HepG2 (cell line): ENCODE measurements around the gene ANLN. TPM values are rescaled to one million over a fixed set of nuclear protein-coding genes. Genes with fewer than 3 reads are reported as not detected.

Source experiments
- CBFB ChIP-seq: sonication (generic); formaldehyde crosslinking; IDR thresholded peaks from 2 replicates; pipeline ENCODE4 v1.4.0; 2020; ENCODE audit warnings: missing genetic modification reagents
- EHMT2 ChIP-seq: fragments of 200-600 bp; sonication (generic); IDR thresholded peaks from 2 replicates; pipeline ENCODE4 v1.7.0; 2017; ENCODE audit warnings: antibody characterized with exemption, low read depth, low read length, borderline replicate concordance
- STAT5B ChIP-seq: sonication (generic); formaldehyde crosslinking; IDR thresholded peaks from 2 replicates; pipeline ENCODE4 v1.4.0; 2020; ENCODE audit warnings: missing genetic modification reagents
- ZNF510 ChIP-seq: sonication (generic); formaldehyde crosslinking; IDR thresholded peaks from 2 replicates; pipeline ENCODE4 v1.4.0; 2020; ENCODE audit warnings: low read depth, mild to moderate bottlenecking, missing genetic modification reagents
- ZNF558 ChIP-seq: sonication (generic); formaldehyde crosslinking; IDR thresholded peaks from 2 replicates; pipeline ENCODE4 v1.9.0; 2022; ENCODE audit warnings: mild to moderate bottlenecking, missing genetic modification reagents, borderline replicate concordance
- ZNF644 ChIP-seq: IDR thresholded peaks from 2 replicates; pipeline ENCODE4 v1.6.1; 2016; ENCODE audit warnings: low read depth
- ZNF720 ChIP-seq: sonication (generic); formaldehyde crosslinking; IDR thresholded peaks from 2 replicates; pipeline ENCODE4 v1.4.0; 2020; ENCODE audit warnings: missing genetic modification reagents
- polyA plus RNA-seq, 8 experiments: library from polyadenylated mRNA; depleted of rRNA in 3 of 8; stranded (reverse) in 7 of 8; unstranded in 1 of 8; fragments of >200 nt; fragmentation: Illumina TruSeq in 4 of 8; extraction: Trizol in 4 of 8; gene quantifications; 2 replicates each; pipeline versions ENCODE4 v1.2.1 to v1.2.3, GENCODE V29; 2011 to 2016; ENCODE audit warnings: low read depth in 4 of 8, missing spikeins in 1 of 8, mixed read lengths in 1 of 8; ENCODE audit not compliant: insufficient read depth in 1 of 8
- total RNA-seq, 5 experiments: library from RNA; depleted of rRNA; stranded (reverse); fragments of >200 nt; fragmentation: Illumina TruSeq; extraction: Trizol; gene quantifications; 2 replicates each; pipeline ENCODE4 v1.2.3, GENCODE V29; 2016; ENCODE audit warnings: low read depth in 1 of 5
- TF ChIP-seq, protein P1 (sequence below): sonication (generic); formaldehyde crosslinking; IDR thresholded peaks from 2 replicates; pipeline ENCODE4 v1.5.1; 2020; ENCODE audit warnings: mild to moderate bottlenecking, missing genetic modification reagents, moderate library complexity
- TF ChIP-seq, protein P2 (sequence below): sonication (generic); formaldehyde crosslinking; IDR thresholded peaks from one replicate; pipeline ENCODE4 v1.5.1; 2020; ENCODE audit warnings: mild to moderate bottlenecking, missing genetic modification reagents; ENCODE audit errors: not compliant biosample characterization
- TF ChIP-seq, protein P3 (sequence below): IDR thresholded peaks from 2 replicates; pipeline ENCODE4 v1.6.1; 2012; ENCODE audit warnings: inconsistent platforms
- TF ChIP-seq, protein P4 (sequence below), 2 experiments: sonication (generic) in 1 of 2; formaldehyde crosslinking in 1 of 2; IDR thresholded peaks; 2 replicates each; pipeline versions ENCODE4 v1.4.0 to v1.6.1; 2018 to 2020; ENCODE audit warnings: missing genetic modification reagents in 2 of 2, borderline replicate concordance in 1 of 2, low read depth in 1 of 2, mild to moderate bottlenecking in 1 of 2, missing biosample characterization in 1 of 2
- TF ChIP-seq, protein P5 (sequence below): sonication (generic); formaldehyde crosslinking; IDR thresholded peaks from 2 replicates; pipeline ENCODE4 v1.5.0; 2020; ENCODE audit warnings: missing genetic modification reagents, mild to moderate bottlenecking, borderline replicate concordance

Gene ANLN
- total and polyA plus RNA-seq, 2 of the 13 experiments (the other 11 are each of a cell fraction or from before 2014, with no cell fraction given): 20.0 to 72.0 TPM

DNA sequence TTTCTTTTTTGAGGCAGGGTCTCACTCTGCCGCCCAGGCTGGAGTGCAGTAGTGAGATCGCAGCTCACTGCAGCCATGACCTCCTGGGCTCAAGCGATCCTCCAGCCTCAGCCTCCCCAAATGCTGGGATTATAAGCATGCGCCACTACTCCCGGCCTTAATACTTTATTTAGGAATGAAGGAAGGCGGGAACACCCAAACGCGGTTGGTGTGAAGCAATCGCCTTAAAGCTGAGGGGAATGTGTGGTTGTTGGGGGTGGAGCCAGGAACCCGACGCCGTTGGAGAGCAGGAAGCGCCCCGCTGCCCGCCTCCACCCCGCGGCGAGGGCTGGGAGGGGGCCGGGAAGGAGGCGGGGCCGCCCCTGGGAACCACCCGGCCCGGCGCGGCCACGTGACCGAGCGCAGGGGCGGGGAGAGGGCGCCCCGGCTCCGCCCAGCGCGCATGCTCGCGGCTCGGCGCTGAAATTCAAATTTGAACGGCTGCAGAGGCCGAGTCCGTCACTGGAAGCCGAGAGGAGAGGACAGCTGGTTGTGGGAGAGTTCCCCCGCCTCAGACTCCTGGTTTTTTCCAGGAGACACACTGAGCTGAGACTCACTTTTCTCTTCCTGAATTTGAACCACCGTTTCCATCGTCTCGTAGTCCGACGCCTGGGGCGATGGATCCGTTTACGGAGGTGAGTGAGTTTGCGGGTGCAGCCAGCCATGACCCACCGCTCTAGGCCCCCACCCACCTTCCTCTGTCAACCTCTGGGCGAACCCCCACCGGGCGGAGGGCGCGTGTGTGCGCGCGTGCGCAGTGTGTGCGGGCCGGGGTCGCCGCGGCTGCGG lies at the start of gene ANLN (continued):
- TF ChIP-seq, protein P1, sequence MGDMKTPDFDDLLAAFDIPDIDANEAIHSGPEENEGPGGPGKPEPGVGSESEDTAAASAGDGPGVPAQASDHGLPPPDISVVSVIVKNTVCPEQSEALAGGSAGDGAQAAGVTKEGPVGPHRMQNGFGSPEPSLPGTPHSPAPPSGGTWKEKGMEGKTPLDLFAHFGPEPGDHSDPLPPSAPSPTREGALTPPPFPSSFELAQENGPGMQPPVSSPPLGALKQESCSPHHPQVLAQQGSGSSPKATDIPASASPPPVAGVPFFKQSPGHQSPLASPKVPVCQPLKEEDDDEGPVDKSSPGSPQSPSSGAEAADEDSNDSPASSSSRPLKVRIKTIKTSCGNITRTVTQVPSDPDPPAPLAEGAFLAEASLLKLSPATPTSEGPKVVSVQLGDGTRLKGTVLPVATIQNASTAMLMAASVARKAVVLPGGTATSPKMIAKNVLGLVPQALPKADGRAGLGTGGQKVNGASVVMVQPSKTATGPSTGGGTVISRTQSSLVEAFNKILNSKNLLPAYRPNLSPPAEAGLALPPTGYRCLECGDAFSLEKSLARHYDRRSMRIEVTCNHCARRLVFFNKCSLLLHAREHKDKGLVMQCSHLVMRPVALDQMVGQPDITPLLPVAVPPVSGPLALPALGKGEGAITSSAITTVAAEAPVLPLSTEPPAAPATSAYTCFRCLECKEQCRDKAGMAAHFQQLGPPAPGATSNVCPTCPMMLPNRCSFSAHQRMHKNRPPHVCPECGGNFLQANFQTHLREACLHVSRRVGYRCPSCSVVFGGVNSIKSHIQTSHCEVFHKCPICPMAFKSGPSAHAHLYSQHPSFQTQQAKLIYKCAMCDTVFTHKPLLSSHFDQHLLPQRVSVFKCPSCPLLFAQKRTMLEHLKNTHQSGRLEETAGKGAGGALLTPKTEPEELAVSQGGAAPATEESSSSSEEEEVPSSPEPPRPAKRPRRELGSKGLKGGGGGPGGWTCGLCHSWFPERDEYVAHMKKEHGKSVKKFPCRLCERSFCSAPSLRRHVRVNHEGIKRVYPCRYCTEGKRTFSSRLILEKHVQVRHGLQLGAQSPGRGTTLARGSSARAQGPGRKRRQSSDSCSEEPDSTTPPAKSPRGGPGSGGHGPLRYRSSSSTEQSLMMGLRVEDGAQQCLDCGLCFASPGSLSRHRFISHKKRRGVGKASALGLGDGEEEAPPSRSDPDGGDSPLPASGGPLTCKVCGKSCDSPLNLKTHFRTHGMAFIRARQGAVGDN (CRISPR knock-in tag): peak; percentile 76
- TF ChIP-seq, protein P2, sequence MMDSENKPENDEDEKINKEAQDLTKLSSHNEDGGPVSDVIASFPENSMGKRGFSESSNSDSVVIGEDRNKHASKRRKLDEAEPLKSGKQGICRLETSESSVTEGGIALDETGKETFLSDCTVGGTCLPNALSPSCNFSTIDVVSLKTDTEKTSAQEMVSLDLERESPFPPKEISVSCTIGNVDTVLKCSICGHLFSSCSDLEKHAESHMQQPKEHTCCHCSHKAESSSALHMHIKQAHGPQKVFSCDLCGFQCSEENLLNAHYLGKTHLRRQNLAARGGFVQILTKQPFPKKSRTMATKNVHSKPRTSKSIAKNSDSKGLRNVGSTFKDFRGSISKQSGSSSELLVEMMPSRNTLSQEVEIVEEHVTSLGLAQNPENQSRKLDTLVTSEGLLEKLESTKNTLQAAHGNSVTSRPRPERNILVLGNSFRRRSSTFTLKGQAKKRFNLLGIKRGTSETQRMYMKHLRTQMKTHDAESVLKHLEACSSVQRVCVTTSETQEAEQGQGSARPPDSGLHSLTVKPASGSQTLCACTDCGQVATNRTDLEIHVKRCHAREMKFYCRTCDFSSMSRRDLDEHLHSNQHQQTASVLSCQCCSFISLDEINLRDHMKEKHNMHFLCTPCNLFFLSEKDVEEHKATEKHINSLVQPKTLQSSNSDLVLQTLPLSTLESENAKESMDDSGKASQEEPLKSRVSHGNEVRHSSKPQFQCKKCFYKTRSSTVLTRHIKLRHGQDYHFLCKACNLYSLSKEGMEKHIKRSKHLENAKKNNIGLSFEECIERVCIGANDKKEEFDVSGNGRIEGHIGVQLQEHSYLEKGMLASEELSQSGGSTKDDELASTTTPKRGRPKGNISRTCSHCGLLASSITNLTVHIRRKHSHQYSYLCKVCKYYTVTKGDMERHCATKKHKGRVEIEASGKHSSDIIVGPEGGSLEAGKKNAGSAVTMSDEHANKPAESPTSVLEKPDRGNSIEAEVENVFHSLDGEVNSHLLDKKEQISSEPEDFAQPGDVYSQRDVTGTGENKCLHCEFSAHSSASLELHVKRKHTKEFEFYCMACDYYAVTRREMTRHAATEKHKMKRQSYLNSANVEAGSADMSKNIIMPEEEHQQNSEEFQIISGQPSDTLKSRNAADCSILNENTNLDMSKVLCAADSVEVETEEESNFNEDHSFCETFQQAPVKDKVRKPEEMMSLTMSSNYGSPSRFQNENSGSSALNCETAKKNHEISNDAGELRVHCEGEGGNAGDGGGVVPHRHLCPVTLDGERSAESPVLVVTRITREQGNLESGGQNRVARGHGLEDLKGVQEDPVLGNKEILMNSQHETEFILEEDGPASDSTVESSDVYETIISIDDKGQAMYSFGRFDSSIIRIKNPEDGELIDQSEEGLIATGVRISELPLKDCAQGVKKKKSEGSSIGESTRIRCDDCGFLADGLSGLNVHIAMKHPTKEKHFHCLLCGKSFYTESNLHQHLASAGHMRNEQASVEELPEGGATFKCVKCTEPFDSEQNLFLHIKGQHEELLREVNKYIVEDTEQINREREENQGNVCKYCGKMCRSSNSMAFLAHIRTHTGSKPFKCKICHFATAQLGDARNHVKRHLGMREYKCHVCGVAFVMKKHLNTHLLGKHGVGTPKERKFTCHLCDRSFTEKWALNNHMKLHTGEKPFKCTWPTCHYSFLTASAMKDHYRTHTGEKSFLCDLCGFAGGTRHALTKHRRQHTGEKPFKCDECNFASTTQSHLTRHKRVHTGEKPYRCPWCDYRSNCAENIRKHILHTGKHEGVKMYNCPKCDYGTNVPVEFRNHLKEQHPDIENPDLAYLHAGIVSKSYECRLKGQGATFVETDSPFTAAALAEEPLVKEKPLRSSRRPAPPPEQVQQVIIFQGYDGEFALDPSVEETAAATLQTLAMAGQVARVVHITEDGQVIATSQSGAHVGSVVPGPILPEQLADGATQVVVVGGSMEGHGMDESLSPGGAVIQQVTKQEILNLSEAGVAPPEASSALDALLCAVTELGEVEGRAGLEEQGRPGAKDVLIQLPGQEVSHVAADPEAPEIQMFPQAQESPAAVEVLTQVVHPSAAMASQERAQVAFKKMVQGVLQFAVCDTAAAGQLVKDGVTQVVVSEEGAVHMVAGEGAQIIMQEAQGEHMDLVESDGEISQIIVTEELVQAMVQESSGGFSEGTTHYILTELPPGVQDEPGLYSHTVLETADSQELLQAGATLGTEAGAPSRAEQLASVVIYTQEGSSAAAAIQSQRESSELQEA: no peak
- no peak for TF ChIP-seq ZNF558 (CRISPR knock-in tag)
- TF ChIP-seq, protein P3, sequence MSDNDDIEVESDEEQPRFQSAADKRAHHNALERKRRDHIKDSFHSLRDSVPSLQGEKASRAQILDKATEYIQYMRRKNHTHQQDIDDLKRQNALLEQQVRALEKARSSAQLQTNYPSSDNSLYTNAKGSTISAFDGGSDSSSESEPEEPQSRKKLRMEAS: peak; percentile 47
- no peak for TF ChIP-seq ZNF720 (CRISPR knock-in tag)
- TF ChIP-seq, protein P4, sequence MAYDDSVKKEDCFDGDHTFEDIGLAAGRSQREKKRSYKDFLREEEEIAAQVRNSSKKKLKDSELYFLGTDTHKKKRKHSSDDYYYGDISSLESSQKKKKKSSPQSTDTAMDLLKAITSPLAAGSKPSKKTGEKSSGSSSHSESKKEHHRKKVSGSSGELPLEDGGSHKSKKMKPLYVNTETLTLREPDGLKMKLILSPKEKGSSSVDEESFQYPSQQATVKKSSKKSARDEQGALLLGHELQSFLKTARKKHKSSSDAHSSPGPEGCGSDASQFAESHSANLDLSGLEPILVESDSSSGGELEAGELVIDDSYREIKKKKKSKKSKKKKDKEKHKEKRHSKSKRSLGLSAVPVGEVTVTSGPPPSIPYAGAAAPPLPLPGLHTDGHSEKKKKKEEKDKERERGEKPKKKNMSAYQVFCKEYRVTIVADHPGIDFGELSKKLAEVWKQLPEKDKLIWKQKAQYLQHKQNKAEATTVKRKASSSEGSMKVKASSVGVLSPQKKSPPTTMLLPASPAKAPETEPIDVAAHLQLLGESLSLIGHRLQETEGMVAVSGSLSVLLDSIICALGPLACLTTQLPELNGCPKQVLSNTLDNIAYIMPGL (CRISPR knock-in tag; IDR thresholded peaks at IDR 0.05; ENCODE audit: borderline replicate concordance in 1 of 2, low read depth in 1 of 2): no peak; a peak in 1 of 4 replicates
- TF ChIP-seq EHMT2: no peak
- TF ChIP-seq ZNF644: no peak
- no peak for TF ChIP-seq ZNF510 (CRISPR knock-in tag)
- no peak for TF ChIP-seq STAT5B (CRISPR knock-in tag)
- no peak for TF ChIP-seq CBFB (CRISPR knock-in tag)
- TF ChIP-seq, protein P5, sequence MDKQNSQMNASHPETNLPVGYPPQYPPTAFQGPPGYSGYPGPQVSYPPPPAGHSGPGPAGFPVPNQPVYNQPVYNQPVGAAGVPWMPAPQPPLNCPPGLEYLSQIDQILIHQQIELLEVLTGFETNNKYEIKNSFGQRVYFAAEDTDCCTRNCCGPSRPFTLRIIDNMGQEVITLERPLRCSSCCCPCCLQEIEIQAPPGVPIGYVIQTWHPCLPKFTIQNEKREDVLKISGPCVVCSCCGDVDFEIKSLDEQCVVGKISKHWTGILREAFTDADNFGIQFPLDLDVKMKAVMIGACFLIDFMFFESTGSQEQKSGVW: no peak
